Omental fat pad (tissue), 4 donors: ENCODE results near the gene RPRD1B. TPM values are rescaled to one million over a fixed set of nuclear protein-coding genes. Genes with fewer than 3 reads are reported as not detected.

Experiments
- ATAC-seq: fragments of 150-250 bp; one replicate; pipeline ENCODE4 v1.9.1; 2016; ENCODE audit warnings: mild to moderate bottlenecking, moderate library complexity; ENCODE audit not compliant: low FRiP score
- DNase-seq: peaks from one replicate; pipeline ENCODE4 v3.0.0-alpha.2; 2019; ENCODE audit warnings: low spot score
- total RNA-seq, 4 donors: library from RNA; depleted of rRNA; stranded (reverse); fragments of >200 nt; gene quantifications; one replicate each; pipeline ENCODE4 v1.1.0, GENCODE V29; 2016
- TF ChIP-seq, protein P1 (sequence below), 3 donors: fragments of 450-650 bp; IDR thresholded peaks; one replicate each; pipeline ENCODE4 v1.5.1; 2016 to 2017; ENCODE audit warnings: antibody characterized with exemption in 3 of 3, mild to moderate bottlenecking in 3 of 3, moderate library complexity in 2 of 3

The RPRD1B gene
- total RNA-seq, 4 donors from 2014 or later: 24.1 to 33.5 (median 28.2) TPM

DNA sequence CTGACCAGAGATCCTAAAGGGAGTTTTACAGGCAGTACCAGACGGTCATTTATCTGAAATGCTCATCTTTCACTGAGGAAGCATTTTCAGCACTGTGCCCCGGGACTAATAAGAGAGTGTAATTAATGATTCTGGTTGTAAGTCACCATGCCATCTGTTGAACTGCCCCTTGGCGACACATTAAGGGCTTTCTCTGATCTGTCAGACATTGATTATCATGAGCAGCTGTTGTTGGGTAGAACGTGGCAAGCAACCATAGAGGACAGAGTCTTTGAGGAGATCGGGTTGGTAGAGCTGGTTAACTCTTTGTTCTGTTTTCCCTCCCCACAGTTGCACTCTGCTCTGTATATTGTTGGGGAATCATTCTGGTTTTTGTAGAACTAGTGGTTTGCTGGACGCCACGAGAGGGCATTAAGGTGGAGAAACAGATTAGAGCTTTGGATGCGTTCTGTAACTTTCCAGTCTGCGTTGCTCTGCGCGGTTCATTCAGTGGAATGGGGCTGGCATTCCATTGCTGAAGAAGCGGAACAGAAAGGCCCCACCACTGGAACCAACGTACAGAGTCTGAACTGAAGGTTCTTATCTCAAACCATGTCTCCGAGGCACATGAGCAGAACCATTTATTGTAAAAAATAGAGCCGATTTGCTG is 34.3 kb downstream of the RPRD1B start:
- ATAC-seq (no peak), DNase-seq (no peak)
- TF ChIP-seq, protein P1, sequence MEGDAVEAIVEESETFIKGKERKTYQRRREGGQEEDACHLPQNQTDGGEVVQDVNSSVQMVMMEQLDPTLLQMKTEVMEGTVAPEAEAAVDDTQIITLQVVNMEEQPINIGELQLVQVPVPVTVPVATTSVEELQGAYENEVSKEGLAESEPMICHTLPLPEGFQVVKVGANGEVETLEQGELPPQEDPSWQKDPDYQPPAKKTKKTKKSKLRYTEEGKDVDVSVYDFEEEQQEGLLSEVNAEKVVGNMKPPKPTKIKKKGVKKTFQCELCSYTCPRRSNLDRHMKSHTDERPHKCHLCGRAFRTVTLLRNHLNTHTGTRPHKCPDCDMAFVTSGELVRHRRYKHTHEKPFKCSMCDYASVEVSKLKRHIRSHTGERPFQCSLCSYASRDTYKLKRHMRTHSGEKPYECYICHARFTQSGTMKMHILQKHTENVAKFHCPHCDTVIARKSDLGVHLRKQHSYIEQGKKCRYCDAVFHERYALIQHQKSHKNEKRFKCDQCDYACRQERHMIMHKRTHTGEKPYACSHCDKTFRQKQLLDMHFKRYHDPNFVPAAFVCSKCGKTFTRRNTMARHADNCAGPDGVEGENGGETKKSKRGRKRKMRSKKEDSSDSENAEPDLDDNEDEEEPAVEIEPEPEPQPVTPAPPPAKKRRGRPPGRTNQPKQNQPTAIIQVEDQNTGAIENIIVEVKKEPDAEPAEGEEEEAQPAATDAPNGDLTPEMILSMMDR (IDR thresholded peaks at IDR 0.05): no peak

DNA sequence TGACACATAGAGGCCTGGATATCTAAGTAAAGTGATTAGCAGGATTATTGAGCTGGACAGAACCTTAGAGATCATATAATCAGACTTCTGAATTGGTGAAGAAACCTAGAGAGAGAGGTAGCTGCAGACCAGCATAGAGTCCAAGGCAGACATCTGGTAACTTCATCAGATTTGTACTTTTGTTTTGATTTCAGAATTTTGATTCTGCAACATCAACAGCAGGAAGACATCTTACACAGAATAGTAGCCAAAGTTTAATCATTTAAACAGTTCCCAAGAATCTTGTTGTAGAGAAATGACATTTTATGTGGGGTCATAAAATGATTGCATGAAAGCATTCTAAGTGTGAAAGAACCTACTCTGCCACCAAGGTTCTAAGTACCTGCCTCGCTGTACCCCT is 39.4 kb downstream of the RPRD1B start:
- ATAC-seq: no peak
- TF ChIP-seq, protein P1 (IDR thresholded peaks at IDR 0.05): no peak
- no peak for DNase-seq

DNA sequence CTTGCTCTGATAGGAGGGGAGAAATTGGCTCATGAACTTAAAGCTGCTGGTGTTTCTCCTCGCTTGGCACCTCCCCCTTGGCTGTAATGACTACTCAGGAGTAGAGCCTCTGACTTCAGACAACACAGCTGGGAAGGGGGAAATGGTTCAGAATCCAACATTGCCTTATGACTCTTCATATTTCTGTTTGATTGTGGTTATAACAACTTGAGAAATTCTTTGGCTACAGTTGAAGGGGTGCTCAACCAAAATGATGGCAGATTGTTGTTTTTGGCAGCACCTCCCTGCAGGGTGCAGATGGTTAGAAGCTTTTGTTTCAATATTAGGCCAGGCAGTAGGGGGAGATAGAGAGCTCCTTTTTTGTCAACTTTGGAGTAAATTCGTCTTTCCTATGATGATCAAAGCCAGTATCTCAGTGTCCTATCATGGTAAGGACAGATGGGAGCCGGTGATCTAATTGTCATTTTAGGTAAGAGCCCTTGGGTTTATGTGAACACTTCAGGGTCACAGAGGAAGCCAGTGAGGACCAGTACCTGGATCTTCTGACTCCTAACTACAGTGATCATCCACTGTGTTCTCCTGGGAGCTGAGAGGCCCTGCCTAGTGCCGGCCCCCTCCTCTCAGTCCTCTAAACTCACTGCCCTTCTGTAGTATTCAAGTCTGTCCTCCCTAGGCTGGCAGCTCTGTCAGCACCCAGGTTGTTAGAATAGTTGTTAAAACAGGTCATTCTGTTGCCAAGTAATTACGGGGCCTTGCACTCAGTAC is 39.9 kb downstream of the RPRD1B start:
- TF ChIP-seq, protein P1 (IDR thresholded peaks at IDR 0.05): peak in 2 of 3 donors; percentile 30 to 48
- ATAC-seq: peak; percentile 83
- no peak for DNase-seq

DNA sequence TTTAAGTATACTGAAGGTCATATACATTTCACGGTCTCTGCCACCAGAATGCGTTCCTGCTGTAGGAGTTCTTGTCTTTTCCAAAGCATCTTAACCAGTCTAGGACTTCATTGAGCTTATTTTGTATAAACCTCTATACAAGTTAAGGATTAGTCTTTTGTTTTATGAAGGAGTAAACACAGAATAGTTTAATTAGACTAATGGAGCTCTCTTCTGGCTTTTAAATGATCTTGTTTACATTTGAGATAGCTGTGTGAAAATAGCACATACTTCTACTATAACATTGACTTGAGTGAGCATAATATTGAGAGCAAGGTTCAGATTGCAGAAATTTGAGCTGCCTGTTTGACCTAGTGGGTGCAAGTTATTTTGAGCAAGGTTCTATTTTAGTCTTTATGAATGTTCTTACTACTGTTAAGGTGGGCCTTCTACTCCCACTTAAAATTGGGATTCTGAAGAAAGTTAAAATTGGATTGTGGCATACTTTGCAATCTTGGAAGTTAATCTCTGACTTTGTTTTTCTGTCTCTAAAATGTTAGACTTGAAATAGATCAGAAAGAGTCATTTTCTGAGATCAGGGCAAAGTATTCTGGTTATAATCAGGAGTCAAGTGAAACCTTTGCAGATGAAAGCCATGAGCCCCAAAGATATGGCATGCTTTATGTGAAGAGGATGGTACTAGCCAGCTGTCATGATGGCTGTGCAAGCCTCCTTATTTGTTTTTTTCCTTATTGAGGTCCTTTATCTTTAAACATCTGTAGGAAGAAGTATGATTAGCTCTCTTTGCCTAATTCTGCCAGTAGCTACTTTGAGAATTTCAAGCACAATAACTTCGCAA is 41.8 kb downstream of the RPRD1B start:
- no peak for ATAC-seq
- TF ChIP-seq, protein P1 (IDR thresholded peaks at IDR 0.05): no peak
- DNase-seq: no peak

DNA sequence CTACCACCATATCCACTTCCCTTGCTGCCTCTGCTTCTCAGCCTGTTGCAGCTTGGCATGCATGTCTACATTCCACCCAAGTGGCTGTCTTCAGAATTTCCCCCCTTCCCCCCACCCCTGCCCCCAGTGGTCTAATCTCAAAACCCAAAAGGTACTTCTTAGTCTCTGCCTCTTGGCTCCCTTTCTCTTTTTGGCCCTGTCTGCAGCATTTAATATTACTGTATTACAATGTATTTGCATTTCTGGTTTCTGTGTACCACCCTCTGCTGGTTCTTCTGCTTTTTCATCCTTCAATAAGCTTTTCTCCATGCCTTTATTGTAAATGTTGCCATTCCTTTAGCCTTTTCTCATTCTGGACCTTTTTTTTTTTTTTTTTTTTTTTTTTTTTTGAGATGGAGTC is 43.0 kb downstream of the RPRD1B start:
- no peak for DNase-seq
- TF ChIP-seq, protein P1 (IDR thresholded peaks at IDR 0.05): no peak

DNA sequence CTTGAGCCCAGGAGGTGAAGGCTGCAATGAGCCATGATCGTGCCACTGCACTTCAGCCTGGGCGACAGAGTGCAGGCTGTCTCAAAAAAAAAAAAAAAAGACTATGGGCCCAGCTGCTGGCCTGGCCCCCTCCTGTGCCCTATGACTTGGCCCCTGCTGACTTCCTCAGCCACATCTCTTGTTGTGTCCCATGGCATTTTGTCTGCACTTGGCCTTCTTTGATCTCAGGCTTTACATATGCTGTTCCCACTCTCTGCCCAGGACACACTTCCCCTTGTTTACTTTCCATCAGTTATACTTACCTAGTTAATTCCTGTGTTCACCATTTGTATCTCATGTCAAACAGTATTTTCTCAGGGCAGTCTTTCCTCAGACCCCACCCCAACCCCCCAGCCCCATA is 44.5 kb downstream of the RPRD1B start:
- DNase-seq: no peak
- TF ChIP-seq, protein P1 (IDR thresholded peaks at IDR 0.05): no peak

More for the DNA sequence above, 43.0 kb downstream of the RPRD1B start:
- ATAC-seq: no peak

More for the DNA sequence above, 44.5 kb downstream of the RPRD1B start:
- no peak for ATAC-seq
